Suprapubic skin (tissue), 4 donors: Measurements from ENCODE around the gene NTM. TPM values are rescaled to one million over a fixed set of nuclear protein-coding genes. Genes with fewer than 3 reads are reported as not detected.

Source experiments
- DNase-seq, 2 donors: peaks; one replicate each; pipeline ENCODE4 v3.0.0-alpha.2; 2019; ENCODE audit warnings: low spot score in 2 of 2
- H3K27ac ChIP-seq: fragments of 200-600 bp; sonication (generic); one replicate; pipeline ENCODE4 v1.5.1; 2019
- H3K27me3 ChIP-seq: fragments of 200-600 bp; sonication (generic); one replicate; pipeline ENCODE4 v1.5.1; 2019
- H3K36me3 ChIP-seq: fragments of 200-600 bp; sonication (generic); one replicate; pipeline ENCODE4 v1.5.1; 2019
- H3K4me1 ChIP-seq: fragments of 200-600 bp; sonication (generic); one replicate; pipeline ENCODE4 v1.5.1; 2019
- H3K4me3 ChIP-seq: fragments of 200-600 bp; sonication (generic); one replicate; pipeline ENCODE4 v1.5.1; 2019; ENCODE audit warnings: mild to moderate bottlenecking
- H3K9me3 ChIP-seq: fragments of 200-600 bp; sonication (generic); one replicate; pipeline ENCODE4 v1.5.1; 2019
- EP300 ChIP-seq: sonication (generic); formaldehyde crosslinking; IDR thresholded peaks from one replicate; pipeline ENCODE4 v1.6.1; 2017; ENCODE audit warnings: antibody characterized with exemption
- POLR2A ChIP-seq, 2 donors: fragments of 450-650 bp; IDR thresholded peaks; one replicate each; pipeline ENCODE4 v1.6.1; 2017; ENCODE audit warnings: antibody characterized with exemption in 2 of 2, mild to moderate bottlenecking in 2 of 2, moderate library complexity in 2 of 2
- POLR2AphosphoS5 ChIP-seq, 3 donors: sonication (generic); formaldehyde crosslinking; IDR thresholded peaks; one replicate each; pipeline ENCODE4 v1.6.1; 2017; ENCODE audit warnings: antibody characterized with exemption in 3 of 3
- WGBS: methylation state at CpG from one replicate; pipeline ENCODE4 v1.1.5; 2018; 5-methylcytosine and 5-hydroxymethylcytosine counted together
- total RNA-seq, 4 donors: library from RNA; depleted of rRNA; stranded (reverse); fragments of >200 nt; gene quantifications; one replicate each; pipeline ENCODE4 v1.1.0, GENCODE V29; 2016
- TF ChIP-seq, protein P1 (sequence below), 2 donors: fragments of 200-600 bp in 1 of 2; fragments of 450-650 bp in 1 of 2; sonication (generic) in 1 of 2; IDR thresholded peaks; one replicate each; pipeline ENCODE4 v1.5.1; 2016 to 2019; ENCODE audit warnings: antibody characterized with exemption in 2 of 2, mild to moderate bottlenecking in 1 of 2, moderate library complexity in 1 of 2

Gene NTM
- total RNA-seq, 4 donors from 2014 or later = 0.19 to 19.1 (median 2.1) TPM

DNA sequence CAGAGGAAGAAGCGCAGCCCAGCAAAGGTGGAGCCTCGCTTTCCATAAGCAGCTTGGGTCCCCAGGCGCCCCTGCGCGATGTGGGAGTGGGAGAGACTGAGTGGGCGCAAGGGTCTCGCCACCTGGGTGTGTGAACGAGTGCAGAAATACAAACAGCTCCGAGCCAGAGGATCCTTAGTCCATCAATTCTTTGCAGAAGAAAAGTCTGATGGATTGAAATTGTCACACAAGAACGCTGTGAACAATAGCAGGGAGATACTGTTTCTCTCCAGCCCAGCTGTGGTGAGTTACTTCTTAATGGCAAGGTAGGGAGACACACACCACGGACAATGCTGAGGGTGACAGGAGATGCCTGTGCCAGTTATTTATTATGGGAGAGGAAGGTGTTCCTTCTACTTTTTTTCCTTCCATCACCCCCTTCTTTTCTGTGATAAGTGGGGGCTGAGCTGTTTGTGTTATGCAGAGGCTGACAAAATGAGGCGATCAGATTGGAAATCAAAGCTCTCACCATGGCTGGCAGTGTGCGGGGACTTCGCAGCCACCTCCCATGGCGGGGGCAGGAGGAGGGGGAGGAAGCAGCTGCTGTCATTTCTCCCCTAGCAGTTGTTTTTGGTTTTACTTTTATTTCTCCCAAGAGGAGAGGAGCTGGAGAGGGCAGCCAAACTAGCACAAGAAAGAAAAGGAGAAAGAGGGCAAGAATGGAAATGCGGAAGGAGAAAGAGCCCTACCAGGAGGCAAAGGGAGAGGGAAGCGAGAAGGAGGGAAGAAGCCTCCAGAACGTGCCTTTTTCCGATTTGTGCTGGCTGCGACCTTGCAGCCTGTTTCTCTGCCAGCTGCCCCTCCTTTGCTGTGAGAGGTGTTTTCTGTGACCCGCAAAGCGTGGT, 755.8 kb downstream of the NTM start:
- Histone ChIP-seq H3K4me3 (peak overlapping the region; percentile 39), H3K27ac (no peak overlapping the region), H3K9me3 (no peaks in the 10 kb centered on the region), H3K4me1 (peaks cover 18% of the 10 kb centered on the region), H3K36me3 (no peaks in the 10 kb centered on the region), H3K27me3 (no peaks in the 10 kb centered on the region)
- TF ChIP-seq POLR2A (IDR thresholded peaks at IDR 0.05) (no peak), POLR2AphosphoS5 (IDR thresholded peaks at IDR 0.05) (no peak), EP300 (no peak)
- TF ChIP-seq, protein P1, sequence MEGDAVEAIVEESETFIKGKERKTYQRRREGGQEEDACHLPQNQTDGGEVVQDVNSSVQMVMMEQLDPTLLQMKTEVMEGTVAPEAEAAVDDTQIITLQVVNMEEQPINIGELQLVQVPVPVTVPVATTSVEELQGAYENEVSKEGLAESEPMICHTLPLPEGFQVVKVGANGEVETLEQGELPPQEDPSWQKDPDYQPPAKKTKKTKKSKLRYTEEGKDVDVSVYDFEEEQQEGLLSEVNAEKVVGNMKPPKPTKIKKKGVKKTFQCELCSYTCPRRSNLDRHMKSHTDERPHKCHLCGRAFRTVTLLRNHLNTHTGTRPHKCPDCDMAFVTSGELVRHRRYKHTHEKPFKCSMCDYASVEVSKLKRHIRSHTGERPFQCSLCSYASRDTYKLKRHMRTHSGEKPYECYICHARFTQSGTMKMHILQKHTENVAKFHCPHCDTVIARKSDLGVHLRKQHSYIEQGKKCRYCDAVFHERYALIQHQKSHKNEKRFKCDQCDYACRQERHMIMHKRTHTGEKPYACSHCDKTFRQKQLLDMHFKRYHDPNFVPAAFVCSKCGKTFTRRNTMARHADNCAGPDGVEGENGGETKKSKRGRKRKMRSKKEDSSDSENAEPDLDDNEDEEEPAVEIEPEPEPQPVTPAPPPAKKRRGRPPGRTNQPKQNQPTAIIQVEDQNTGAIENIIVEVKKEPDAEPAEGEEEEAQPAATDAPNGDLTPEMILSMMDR (IDR thresholded peaks at IDR 0.05) = no peak
- WGBS = 12% methylated on average over 22 of the region's 22 CpGs
- no peak for DNase-seq

DNA sequence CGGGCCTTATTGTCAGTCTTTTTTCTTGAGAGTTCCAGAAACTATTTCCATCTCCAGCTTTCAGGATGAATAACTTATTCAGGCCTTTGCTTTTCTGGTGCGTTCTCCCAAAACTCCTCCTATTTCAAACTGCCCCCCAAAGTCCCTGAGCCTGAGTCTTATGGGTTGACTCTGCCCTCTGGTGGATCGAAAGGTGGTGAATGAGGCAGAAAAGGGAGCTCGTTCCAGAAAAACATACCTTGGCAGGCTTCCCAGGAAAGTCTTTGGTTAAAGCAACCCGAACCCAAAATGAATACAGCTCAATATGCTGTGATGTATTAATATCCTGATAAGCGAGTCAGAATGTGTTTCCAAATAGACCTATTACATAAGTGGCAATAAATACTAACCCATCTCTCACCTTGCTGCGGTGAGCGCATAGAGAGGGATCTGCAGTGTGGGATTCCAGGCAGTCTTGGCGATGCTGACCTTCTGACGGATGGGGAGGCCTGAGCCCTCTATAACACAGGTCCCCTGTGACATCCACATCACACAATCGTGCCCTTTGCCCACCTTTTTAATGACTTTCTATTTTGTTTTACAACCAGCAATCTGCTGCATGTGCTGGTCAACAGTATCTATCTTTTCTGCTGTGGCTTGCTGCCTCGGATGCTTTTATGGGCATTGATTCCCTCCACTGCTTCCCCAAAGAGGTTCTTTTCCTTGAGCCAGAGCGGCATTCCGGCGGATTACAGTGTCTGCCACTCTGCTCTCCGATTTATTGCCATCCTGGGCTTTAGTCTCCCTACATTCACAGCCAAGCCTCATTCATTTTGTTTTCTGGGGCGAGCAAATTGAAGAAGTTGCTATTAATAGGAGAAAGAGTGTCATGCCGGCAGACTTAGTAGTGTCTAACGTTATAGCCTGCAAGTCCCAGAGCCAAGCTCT, 756.8 kb downstream of the NTM start:
- no peak for DNase-seq
- WGBS = 51% methylated on average over 19 of the region's 19 CpGs
- peak overlapping the region; percentile 39 for H3K4me3 ChIP-seq

DNA sequence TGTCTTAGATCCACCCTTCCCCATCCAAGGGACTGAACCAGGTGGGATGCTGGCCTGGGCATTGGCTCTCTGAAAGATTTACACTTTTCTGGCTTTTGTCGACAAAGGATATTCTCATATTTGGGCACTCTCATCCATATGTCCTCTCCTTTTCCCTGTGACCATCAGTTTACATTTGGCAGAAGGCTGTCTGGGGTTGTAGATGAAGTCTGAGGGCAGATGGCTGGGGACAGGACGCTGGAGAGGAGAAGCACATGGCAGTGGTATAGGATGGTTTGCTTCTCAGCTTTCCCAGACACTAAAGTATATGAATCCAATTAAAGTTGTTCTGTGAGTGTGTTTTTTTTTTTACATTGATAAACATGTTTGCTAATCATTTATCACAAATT, 757.5 kb downstream of the NTM start:
- H3K27ac ChIP-seq = no peak overlapping the region
- TF ChIP-seq EP300 (no peak), POLR2AphosphoS5 (IDR thresholded peaks at IDR 0.05) (no peak), POLR2A (IDR thresholded peaks at IDR 0.05) (no peak)
- TF ChIP-seq, protein P1 (IDR thresholded peaks at IDR 0.05) = no peak
- H3K27me3 ChIP-seq = peaks cover 3% of the 10 kb centered on the region
- no peaks in the 10 kb centered on the region for H3K36me3 ChIP-seq
- DNase-seq = no peak
- H3K4me3 ChIP-seq = no peak overlapping the region
- H3K4me1 ChIP-seq = peaks cover 18% of the 10 kb centered on the region
- WGBS = 86% methylated on average over 2 of the region's 2 CpGs
- H3K9me3 ChIP-seq = no peaks in the 10 kb centered on the region

More for the DNA sequence above, 756.8 kb downstream of the NTM start:
- no peaks in the 10 kb centered on the region for H3K36me3 ChIP-seq
- peaks cover 3% of the 10 kb centered on the region for H3K27me3 ChIP-seq
- no peak for TF ChIP-seq POLR2A (IDR thresholded peaks at IDR 0.05)
- no peak for TF ChIP-seq EP300
- TF ChIP-seq, protein P1 (IDR thresholded peaks at IDR 0.05) = peak in 1 of 2 donors; percentile 5
- H3K27ac ChIP-seq = no peak overlapping the region
- H3K4me1 ChIP-seq = peaks cover 18% of the 10 kb centered on the region
- no peaks in the 10 kb centered on the region for H3K9me3 ChIP-seq

DNA sequence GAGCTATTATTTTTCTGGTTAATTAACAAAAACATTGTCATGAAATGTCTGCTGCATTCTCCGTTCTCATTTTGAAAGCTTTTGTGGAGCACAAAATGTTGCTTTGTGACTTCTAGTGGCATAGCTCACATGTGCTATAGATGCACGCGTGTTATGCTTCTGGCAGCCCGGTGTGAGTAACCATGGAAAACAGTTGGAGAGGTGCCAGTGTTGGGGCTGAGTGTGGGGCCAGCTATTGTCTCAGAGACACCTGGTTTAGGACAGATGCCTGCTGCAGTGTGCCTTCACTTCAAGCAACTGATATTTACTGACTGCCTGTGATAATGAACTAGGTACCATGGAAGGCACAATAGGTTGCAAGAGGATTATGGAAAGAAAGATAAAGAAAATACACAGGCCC, 760.6 kb downstream of the NTM start:
- no peak overlapping the region for H3K27ac ChIP-seq
- no peak overlapping the region for H3K4me3 ChIP-seq
- H3K9me3 ChIP-seq = no peaks in the 10 kb centered on the region
- peaks cover 3% of the 10 kb centered on the region for H3K27me3 ChIP-seq
- peaks cover 14% of the 10 kb centered on the region for H3K4me1 ChIP-seq
- 70% methylated on average over 4 of the region's 4 CpGs for WGBS
- H3K36me3 ChIP-seq = no peaks in the 10 kb centered on the region
- TF ChIP-seq POLR2AphosphoS5 (IDR thresholded peaks at IDR 0.05) (no peak), POLR2A (IDR thresholded peaks at IDR 0.05) (no peak), EP300 (no peak)
- no peak for DNase-seq

DNA sequence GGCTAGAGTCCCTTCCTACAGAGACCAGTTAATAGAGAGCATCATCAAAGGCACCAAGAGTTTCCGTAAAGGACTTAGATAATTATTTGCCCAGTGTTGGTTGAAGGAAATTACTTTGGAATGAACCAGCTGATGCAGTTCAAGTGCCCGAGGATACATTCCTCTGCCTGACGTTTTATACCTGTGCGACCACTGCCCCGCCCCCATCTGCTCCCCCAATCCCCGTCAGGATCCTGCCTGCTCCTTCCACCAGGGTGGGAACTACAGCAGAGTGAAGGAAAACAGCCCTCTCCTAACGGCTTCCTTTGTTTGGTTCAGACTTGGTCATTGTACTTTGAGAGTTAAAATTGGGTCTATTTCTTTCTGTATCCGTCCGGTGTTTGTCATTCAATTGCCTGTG, 761.5 kb downstream of the NTM start:
- Histone ChIP-seq H3K27ac (no peak overlapping the region), H3K27me3 (peaks cover 3% of the 10 kb centered on the region), H3K4me3 (no peak overlapping the region), H3K36me3 (no peaks in the 10 kb centered on the region), H3K4me1 (peaks cover 5% of the 10 kb centered on the region), H3K9me3 (no peaks in the 10 kb centered on the region)
- DNase-seq = no peak
- TF ChIP-seq POLR2A (IDR thresholded peaks at IDR 0.05) (no peak), EP300 (no peak), POLR2AphosphoS5 (IDR thresholded peaks at IDR 0.05) (no peak)
- TF ChIP-seq, protein P1 (IDR thresholded peaks at IDR 0.05) = no peak
- WGBS = 46% methylated on average over 9 of the region's 9 CpGs
